Liver (tissue), 3 donors: ENCODE measurements around the gene PRPSAP2.

ENCODE experiments used
- SP1 ChIP-seq: IDR thresholded peaks from 2 replicates; pipeline ENCODE4 v1.6.1; 2018; ENCODE audit warnings: antibody characterized with exemption, mild to moderate bottlenecking
- TF ChIP-seq, protein P1 (sequence below): IDR thresholded peaks from 2 replicates; pipeline ENCODE4 v1.6.1; 2016; ENCODE audit warnings: antibody characterized with exemption
- TF ChIP-seq, protein P2 (sequence below): fragments of 150-350 bp; IDR thresholded peaks from 2 replicates; pipeline ENCODE4 v1.5.1; 2017; ENCODE audit warnings: improper control_type of control experiment, low read depth, low read length; ENCODE audit not compliant: missing input control
- donor health status: healthy.
- donor health status: healthy.

DNA sequence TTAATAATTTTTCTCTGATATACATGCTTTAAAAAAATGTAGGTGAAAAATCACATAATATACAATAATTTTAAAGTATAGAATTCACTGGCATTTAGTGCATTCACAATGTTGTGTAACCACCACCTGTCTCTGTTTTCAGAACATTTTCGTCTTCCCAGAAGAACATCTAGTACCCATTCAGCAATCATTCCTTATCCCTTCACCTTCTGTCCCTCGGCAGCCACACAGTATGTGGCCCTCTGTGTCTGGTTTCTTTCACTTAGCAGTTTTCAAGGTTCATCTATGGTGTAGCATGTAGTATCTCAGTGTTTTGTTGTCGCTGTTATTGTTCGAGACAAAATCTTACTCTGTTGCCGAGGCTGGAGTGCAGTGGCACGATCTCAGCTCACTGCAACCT, 33.6 kb downstream of the PRPSAP2 start:
- TF ChIP-seq, protein P1, sequence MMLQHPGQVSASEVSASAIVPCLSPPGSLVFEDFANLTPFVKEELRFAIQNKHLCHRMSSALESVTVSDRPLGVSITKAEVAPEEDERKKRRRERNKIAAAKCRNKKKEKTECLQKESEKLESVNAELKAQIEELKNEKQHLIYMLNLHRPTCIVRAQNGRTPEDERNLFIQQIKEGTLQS = no peak
- TF ChIP-seq, protein P2, sequence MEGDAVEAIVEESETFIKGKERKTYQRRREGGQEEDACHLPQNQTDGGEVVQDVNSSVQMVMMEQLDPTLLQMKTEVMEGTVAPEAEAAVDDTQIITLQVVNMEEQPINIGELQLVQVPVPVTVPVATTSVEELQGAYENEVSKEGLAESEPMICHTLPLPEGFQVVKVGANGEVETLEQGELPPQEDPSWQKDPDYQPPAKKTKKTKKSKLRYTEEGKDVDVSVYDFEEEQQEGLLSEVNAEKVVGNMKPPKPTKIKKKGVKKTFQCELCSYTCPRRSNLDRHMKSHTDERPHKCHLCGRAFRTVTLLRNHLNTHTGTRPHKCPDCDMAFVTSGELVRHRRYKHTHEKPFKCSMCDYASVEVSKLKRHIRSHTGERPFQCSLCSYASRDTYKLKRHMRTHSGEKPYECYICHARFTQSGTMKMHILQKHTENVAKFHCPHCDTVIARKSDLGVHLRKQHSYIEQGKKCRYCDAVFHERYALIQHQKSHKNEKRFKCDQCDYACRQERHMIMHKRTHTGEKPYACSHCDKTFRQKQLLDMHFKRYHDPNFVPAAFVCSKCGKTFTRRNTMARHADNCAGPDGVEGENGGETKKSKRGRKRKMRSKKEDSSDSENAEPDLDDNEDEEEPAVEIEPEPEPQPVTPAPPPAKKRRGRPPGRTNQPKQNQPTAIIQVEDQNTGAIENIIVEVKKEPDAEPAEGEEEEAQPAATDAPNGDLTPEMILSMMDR = no peak
- no peak for TF ChIP-seq SP1
